Right kidney (tissue), 1 donor: ENCODE results near the gene BTBD9.
"Not testable (repeated sequence)": the region's sequence is repeated elsewhere in the genome, so short reads cannot be mapped to it uniquely, and the experiment has no call there.

ENCODE experiments used
- DNase-seq: peaks from one replicate; pipeline ENCODE4 v3.0.0-alpha.2; 2016

Gene BTBD9

DNA sequence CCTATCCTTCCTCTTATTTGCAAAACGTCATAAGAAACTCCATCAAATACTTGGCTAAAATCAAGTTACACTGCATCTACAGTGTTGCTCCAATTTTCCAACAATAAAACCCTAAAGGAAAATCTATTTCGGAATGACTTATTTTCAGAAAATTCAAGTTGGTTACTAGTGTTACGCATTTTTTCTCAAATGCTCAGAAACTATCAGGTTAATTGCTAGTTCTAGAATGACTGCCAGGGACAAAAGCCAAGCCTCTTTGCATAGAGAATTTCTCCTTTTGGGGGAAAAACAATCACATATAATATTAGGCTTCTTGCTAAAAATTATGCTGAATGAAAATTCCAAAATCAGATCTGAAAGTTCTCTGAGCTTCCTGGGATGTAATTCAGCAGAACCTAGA lies 210.2 kb downstream of the BTBD9 start:
- DNase-seq = no peak

DNA sequence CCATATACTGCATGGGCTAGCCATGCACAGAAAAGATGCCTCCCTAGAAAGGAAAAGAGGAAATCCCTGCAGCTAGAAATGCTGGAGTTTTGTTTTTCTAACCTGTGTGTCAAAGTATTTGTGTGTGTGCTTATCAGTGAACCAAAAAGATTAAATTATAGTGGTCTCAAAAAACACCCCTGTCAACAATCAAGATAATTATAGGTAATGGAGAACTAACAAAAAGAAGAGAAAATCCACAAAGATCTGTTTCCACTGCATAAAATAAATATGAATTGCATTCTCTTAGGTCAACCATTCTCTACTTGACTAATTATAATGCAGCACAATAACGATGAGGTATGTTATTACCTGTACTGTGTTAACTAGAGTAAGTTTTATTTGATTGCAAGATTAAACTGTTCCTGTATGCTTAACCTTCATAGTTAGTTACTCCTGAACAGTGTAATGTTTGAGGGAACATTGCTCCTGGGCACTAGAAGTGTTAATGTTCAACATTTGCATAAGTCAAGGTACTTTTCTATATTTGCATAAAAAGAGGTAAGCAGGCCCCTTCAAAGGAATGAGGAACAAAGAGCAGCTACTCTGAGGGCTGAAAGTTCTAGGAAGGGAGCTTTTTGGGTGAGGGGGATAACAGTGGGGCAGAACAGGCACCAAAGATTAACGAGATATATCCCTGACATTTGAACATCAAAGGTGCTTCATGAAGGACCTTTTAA lies 212.1 kb downstream of the BTBD9 start:
- no peak for DNase-seq

DNA sequence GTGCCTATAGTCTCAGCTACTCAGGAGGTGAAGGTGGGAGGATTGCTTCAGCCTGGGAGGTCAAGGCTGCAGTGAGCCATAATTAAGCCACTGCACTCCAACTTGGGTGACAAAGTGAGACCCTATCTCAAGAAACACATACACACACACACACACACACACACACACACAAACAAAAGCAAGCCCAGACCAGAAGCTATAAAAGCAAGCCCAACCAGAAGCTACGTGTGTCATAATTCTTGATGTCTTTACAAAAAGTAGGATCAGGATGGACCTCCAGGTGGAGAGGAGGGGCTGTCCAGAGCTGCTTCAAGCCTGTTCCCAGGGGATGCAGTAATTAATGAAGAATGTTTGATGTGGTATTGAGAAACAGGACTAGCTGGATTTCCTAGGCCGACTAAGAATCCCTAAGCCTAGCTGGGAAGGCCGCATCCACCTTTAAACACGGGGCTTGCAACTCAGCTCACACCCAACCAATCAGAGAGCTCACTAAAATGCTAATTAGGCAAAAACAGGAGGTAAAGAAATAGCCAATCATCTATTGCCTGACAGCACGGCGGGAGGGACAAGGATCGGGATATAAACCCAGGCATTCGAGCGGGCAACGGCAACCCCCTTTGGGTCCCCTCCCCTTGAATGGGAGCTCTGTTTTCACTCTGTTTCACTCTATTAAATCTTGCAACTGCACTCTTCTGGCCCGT lies 213.8 kb downstream of the BTBD9 start:
- not testable (repeated sequence) for DNase-seq

DNA sequence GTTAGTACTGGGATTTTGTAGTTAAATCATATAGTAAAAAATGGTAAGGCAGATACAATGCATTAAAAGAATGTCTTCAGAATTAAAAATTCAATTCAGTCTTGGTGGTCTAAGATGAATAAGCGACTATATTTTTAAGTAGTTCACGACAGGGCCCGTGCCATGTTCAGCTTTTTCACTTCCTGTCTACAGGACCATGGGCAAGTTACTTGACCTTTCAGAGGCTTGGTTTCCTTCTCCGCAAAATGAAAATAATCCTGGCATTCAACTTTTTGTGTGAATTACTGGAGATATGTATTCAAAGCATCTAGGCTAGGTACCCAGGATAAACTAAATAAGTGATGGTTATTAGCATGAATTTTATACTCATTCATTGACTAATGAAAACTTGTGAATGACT lies 216.0 kb downstream of the BTBD9 start:
- DNase-seq = no peak

DNA sequence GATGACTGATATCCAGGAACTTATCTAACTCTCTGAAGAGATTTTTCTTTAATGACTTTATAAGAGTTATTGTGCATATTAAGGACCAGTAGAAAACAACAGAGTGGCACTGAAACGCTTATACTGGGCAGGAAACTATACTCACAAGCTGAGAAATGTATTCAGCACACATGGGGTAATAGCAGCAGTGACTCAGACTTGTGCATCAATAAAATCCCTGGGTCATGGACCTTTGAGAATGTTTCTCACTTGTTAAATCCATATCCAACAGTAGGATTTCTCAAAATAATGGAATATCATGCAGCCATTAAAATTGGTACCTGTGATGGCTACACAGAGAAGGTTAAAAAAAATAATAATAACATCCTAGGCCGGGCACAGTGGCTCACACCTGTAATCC lies 219.5 kb downstream of the BTBD9 start:
- DNase-seq = no peak

DNA sequence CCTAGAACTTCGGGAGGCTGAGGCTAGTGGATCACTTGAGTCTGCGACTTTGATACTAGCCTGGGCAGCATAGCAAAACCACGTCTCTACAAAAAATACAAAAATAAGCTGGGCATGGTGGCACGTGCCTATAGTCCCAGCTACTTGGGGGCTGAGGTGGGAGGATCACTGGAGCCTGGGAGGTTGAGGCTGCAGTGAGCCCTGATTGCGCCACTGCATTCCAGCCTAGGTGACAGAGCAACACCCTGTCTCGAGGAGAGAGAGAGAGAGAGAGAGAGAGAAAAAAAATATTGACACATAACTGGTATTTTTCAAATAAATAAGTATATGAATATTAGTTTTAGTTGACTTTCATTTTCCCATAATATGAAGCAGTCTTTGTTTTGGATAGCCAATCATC lies 222.2 kb downstream of the BTBD9 start:
- no peak for DNase-seq

DNA sequence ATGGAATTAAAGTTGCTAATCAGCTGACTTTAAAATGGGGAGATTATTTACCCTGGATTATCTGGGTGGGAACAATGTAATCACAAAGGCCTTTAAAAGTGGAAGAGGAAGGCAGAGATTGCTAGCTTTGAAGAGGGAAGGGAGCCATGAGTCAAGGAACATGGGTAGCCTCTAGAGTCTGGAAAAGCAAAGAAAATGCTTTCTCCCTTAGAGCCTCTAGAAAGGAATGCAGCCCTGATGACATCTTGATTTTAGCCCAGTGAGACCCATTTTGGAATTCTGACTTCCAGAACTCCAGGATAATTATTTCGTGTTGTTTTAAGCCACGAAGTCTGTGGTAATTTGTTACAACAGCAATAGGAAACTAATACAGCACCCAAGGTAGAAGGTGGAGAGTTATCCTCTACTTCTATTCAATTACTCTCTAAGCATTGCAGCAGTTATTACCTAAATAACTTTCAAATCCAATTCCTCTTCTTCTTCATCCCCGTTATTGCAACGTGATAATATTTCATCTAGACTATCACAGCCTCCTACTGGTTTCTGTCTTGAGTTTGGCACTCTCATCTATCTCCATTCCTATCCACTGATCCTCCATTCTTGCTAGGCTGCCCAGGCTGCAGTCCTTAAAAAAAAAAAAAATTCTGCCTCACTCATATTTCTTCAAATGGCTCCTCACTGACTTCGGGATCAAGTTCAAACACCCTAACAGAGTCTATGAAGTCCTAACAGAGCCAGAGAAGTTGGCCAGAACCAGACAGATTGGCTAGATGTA lies 224.3 kb downstream of the BTBD9 start:
- DNase-seq = no peak

DNA sequence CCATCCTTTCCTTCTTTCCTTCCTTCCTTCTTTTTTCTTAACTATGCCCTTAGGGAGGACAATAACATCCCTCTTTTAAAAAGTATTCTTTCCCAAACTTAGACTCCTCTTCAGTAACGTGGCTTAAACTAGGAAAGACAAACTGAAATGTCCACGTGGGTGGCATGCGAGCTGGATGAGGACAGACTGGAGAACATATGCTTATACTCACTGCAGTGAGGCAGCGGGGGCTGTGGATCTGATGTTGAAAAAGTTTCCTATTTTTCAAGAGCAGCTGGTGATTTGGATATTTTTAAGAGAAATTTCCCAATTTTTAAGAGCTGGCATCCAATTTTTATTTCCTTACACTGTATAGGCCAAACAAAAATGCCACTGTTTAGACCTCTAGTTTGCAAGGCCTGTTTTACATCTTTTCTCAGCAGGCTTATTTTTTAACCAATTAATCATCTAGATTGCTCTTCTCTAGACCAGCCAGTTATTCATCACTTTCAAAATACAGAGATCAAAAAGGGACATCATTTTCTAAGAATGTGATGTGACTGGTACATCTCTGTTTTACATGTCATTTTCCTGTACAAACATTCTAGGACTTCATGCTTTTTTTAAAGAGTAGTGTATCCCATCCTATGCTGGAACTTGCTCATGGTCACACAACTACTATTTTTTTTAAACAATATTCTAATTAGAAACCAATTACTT lies 226.5 kb downstream of the BTBD9 start:
- no peak for DNase-seq

DNA sequence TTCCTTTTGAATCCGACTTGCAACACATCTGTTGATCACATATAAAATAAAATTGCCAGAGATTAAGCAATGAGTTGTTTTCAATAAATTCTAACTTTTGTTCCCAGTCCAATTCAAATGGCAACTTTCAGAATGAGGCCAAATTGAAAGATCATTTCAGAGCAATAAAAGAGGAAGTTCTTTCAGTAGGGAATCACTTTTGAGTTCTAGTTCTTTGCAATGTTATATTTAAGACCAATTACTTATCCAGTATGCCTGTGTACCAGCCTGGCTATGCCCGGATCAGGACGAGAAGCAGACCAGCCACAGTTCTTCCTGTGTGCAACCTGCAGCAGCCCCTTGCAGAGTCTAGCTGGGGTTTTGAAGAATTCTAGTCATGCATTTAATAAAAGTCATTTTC lies 232.5 kb downstream of the BTBD9 start:
- no peak for DNase-seq

DNA sequence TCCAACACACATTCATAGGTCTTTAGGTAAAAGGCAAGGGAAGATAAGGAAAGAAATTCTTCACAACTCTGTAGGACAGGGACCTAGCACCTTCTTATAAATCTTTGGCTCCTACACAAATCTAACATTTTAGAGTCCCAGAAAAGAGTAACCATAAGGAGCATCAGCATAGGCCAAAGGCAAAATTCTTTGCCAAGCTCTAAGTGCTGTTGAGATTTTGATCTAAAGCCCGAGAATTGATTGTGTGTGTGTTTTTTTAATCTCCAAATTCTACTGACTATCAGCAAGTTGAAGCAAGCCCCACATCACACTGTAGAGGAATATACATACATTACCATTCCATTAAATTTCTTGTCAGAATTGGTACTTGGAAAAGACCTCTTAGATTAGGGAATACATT lies 233.6 kb downstream of the BTBD9 start:
- no peak for DNase-seq

DNA sequence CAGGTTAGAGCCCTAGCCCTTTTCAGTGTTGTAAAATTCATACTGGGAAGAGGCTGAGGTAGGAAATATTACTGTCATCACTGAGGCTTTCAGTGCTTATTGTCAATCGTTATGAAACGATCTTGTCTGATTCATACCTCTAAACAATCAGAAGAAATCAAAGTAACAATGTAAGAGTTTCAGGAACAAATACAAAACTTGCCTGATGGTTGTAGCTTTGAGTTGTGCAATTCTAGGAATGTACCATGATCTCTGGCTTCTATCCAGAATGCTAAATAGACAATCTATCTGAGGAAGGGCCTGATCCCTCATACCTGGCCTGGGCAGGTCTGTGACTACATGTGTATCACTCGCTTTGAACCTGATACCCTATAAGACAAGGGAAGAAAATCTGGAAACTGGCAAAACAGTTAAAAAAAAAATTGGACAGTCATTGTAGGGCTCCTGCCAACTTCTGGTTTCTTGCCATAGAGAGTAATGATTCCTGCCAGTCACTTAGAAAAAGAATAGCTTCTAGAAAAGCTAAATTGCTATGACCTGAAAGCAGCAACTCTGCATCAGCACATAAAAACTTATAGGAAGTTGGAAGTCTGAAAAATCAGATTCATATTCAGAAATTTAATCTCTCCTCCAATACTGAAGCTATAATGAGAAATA lies 234.7 kb downstream of the BTBD9 start:
- DNase-seq = no peak

DNA sequence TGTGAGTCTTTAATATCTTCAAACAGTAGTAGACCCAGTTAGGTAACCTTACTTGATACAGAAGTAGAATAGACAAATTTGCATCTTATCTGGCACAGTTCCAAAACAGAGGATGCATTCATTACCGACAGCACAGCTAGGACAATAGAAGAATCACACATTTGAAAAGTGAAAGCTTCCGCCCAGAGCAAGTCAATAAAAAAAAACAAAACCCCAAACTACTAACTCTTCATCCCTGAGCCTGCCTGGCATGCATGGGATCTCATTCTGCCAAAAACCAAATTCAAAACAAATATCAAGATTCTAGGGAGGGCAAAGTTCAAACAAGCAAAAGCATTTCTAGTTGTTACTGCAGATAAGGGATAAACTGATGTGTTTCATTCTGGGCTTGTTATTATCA lies 235.4 kb downstream of the BTBD9 start:
- no peak for DNase-seq

DNA sequence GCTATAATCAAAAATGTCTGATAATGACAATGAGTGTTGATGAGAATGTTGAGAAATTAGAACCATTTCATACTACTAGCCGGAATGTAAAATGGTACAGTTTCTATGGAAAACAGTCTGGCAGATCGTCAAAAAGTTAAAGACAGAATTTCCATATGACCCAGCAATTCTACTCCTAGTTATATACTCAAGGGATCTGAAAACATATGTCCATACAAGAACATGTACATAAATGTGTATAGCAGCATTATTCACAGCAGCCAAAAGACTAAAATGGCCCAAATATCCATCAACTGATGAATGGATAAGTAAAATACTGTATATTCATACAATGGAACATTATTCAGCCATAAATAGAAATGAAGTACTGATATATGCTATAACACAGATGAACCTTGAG lies 236.2 kb downstream of the BTBD9 start:
- no peak for DNase-seq

DNA sequence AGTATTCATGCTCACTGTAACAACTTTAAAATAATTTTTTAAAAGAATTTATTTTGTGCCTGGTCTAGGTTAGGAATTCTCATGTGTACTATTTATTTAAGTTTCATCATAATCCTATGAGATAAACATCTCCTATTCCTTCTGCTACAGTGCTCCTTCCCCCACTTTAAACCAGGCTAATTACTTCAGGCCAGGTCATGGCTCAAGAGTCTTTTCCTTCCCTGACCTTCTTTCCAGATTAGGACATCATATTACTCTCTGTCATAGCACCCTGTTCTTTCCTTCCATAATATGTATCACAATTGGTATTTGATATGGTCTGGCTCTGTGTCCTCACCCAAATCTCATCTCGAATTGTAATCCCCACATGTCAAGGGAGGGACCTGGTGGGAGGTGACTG lies 239.0 kb downstream of the BTBD9 start:
- no peak for DNase-seq

DNA sequence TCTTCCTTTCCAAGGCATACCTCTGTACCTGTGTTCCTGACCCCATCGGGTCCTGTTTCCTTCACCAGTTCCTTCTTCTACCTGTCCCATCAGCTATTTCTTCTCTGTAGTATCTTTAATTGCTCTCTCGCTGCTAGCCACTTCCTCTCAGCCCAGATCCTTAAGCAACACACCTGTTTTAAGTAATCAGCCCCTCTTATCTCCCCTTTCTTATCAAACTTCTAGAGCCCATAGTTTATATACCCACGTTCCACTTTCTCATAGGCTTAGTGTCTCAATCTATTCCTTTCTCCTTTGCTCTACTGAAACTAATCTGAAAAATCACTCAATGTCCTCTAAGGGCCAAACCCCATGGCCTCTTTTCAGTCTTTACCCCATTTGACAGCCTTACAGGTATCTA lies 239.6 kb downstream of the BTBD9 start:
- DNase-seq = no peak

DNA sequence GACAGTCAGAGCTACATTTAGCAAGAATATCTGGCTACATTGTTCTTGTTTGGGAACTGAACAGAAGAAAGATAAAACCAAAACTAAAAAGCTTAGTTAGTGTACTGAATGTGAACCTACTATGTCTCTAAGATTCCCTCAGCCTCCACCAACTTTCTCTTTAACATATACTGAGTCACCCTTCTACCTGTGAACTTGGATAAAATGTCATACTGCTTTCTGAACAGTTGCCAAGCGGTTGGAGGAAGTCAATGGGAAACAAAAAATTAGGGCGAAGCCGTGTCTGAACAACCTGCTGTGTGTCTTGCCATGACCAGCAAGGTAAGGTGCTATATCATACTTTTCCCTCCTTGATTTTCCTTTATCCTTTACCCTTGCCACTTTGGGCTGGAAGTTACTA lies 243.5 kb downstream of the BTBD9 start:
- no peak for DNase-seq

DNA sequence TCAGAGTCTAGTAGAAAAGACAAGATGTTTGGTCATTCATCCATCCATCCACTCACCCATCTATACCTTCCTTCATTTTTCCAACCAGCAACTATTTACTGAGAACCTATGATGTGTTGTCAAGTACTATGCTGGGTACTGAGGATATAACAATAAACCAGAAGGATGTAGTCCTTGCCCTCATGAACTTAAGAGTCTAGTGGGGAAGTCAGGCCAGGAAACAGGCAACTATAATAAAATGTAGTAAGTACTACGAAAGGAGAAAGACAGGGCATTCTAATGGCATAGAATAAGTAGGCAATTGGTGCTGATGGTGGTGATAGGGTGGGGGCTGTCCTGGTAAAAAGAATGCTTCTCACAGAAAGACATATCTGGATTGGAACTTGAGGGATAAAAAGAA lies 245.7 kb downstream of the BTBD9 start:
- no peak for DNase-seq

DNA sequence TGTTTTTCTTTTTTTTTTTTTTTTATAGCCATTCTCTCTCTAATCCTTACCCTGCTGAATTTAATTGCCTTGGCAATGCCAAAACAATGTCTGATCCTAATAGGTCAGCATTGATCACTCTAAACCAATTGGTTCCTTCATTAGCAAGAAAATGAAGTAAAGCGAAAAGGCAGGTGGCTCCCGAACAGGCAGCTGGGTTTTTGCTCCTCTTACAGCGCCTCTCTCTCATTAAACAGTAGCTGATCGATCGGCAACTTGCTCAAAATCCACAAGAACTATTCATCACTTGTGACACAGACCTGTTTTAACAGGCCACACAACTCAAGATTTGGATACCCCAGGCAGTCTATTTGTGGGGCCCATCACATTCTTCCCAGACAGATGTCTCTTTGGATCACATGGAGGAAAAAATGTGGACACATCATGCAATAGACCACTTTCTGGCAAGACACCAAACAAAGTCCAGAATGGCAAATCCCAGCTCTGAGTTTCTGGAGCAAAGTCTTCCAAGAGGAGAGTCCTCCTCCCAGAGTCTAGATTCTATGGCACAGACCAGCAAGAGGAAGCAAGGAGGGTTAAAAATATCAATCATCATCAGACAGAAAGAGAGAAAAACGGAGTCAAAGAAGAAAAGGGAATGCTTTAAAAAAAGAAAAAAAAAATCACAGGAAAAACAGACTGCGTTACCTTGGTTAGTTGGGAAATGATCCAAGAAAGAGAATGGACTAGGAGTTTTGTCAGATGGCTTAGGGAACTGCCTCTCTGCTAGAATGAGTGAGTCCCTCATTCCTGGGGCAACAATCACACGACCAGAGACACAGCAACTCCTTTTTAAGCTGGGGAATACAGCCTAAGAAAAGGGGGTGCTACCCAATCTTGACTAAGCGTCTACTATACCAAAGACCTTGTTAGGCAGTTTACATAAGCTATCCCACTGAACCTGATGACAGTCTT lies 247.8 kb downstream of the BTBD9 start:
- no peak for DNase-seq

DNA sequence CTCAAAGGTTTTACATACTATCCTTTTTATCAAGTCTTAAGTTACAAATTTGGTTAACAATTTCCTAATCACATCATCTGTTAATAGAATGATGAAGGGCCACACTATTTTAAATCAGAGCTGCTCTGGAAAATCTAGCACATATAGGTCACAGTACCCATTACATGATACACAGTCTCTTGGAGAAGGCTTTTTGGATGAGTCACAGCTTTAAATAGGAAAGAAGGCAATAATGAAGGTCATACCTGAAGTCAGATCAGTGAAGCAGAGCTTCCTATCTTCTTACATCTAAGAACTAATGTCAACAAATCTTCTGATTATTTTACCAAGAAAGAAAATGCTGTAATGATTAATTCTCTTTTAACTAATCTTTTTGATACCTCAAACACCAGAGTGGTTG lies 248.5 kb downstream of the BTBD9 start:
- DNase-seq = no peak

DNA sequence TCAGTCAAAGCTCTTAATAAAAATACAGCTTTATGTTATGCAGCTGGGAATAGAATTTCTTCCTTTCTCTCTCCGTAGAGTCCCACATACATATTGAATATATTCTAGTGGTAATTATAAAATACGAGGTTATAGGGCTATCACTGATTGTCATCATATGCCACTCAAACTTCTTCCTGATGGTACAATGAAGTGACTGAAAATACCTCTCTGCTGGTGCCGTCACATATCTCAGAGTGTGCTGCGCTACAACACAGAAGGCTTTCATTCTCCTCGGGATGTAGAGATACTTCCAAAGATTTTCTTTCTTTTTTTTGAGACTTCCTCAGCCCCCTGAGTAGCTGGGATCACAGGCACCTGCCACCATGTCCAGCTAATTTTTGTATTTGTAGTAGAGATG lies 249.9 kb downstream of the BTBD9 start:
- DNase-seq = no peak

DNA sequence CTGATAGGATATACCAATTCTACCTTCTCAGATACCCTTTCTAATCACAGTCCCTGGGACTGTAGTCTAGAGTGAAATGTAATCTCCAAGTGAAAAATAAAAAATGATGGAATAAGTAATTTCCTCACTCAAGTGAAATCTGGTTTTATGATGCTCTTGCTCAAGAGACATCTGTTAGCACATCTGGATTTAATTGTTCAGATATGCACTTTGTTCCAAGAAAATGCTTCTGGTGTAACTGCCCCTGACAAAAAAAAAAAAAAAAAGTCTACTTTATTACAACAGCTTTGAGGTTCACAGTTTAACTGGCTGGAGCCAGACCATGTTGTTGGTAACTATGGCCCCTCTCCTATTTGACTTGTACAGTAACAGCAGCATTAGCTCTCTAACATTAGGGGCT lies 251.8 kb downstream of the BTBD9 start:
- DNase-seq = no peak
